ENCODE results near the gene SH3RF2. TPM values are rescaled to one million over a fixed set of nuclear protein-coding genes. Genes with fewer than 3 reads are reported as not detected.

SH3RF2 gene
- total and polyA plus RNA-seq, 10 of the 15 experiments (the other 5 are each of a cell fraction or from before 2014, with no cell fraction given): 0.15 TPM; not detected in 9

- no peak for TF ChIP-seq WRNIP1 (IDR thresholded peaks at IDR 0.05; ENCODE audit: borderline replicate concordance, low read depth, low read length)
- TF ChIP-seq KLF5 (IDR thresholded peaks at IDR 0.05; ENCODE audit: partially characterized antibody): no peak
- TF ChIP-seq E2F8 (IDR thresholded peaks at IDR 0.05; ENCODE audit: low read depth, partially characterized antibody): no peak
- TF ChIP-seq SUPT20H (IDR thresholded peaks at IDR 0.05; ENCODE audit: borderline replicate concordance, control insufficient read depth, low read depth, low read length): no peak
- no peak for TF ChIP-seq ZSCAN29 (IDR thresholded peaks at IDR 0.05)
- no peak for TF ChIP-seq BCL11A (IDR thresholded peaks at IDR 0.05; ENCODE audit: low read depth, low read length)
- no peak for TF ChIP-seq CUX1 (IDR thresholded peaks at IDR 0.05; ENCODE audit: insufficient replicate concordance, low read depth, low read length)
- TF ChIP-seq BCL3 (IDR thresholded peaks at IDR 0.05; ENCODE audit: borderline replicate concordance, insufficient read depth, low read depth, low read length, poor library complexity, severe bottlenecking): no peak
- no peak for TF ChIP-seq ELK1 (IDR thresholded peaks at IDR 0.05; ENCODE audit: low read depth, low read length)
- TF ChIP-seq RCOR1 (conservative IDR thresholded peaks at IDR 0.05; ENCODE audit: low read depth, low read length): no peak
These were observed 130.6 kb downstream of the SH3RF2 start (continued) for GRCh38 chr5:146066968-146067367.

All from GM12878 (cell line).